ENCODE measurements around the gene GNA14.
"Not testable (repeated sequence)": the region's sequence is repeated elsewhere in the genome, so short reads cannot be mapped to it uniquely, and the experiment has no call there.

The GNA14 gene

DNA sequence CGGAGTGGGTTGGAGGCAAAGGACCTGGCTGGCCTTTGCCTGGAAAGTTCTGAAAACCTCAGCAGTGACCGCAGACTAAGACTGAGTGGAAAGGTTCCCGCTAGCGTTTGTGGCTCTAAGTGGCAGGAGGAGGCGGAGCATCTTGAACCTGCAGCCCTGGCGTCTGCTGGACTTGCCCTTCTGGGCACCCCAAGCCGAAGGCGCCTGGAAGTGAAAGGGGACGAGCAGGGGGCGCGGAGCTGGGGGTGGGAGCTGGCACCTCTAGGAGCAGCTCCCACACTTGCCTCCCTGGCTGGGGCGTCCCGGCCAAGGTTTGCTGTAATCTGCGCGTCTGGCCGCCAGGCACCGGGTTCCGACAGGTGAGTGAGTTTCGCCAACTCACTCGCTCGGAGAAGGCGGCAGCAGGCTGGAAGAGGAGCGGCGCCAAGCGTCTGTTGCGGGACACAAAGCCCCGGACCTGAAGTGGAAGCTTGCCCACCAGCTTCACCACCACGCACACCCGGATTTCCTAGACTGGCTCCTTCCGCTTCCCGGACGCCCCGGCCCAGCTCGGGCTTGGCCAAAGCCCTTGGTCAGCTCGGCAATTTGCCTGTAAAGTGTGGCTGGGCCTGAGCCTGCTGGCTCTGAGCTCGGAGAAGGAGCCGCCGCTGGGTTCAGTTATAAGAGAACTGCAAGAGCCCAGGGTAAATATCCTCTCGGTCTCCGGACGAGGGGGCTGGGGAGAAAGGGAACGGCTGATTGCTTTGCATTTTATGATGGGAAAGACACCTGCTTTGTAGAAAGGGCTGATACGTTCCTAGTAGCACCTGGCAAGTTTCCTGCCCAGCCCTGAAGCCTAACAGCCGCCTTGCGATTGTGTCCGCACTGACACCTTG lies at the start of gene GNA14:
GNA14 (minus strand) TSS at position 89 of the 875 bp plus-strand sequence. CDS start 529 bp downstream, outside the sequence.
- Mint-ChIP-seq H3K4me3 (peak within 1 kb of the TSS; percentile 73), H3K27me3 (peaks cover 49% of the 10 kb centered on the region), H3K27ac (no peak within 1 kb of the TSS), H3K9me3 (no peaks in the 10 kb centered on the region), H3K4me1 (ENCODE audit: low read depth) (peaks cover 20% of the 10 kb centered on the region), H3K36me3 (ENCODE audit: low read depth) (no peaks in the 10 kb centered on the region)

DNA sequence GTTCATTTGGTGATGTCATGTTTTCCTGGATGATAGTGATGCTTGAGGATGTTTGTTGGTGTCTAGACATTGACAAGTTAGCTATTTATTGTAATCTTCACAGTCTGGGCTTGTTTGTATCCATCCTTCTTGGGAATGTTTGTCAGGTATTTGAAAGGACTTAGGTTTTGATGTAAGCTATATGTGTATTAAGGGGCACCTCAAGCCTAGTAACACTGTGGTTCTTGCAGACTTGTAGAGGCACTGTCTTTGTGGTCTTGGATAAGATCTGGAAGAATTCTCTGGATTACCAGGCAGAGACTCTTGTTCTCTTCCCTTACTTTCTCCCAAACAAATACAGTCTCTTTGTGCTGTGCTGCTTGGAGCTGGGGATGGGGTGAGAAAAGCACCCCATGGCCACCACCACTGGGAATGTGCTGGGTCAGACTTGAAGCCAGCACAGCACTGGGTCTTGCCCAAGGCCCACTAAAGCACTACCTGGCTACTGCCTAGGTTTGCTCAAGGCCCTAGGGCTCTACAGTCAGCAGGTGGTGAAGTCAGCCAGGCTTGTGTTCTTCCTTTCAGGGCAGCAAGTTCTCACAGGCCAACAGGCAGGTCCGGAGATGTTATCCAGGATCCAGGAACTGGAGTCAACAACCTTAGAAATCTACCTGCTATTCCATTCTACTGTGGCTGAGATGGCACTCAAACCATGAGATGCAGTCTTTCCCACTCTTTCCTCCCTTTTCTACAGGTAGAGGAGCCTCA lies 49.3 kb upstream of the GNA14 start:
- Mint-ChIP-seq H3K36me3 (ENCODE audit: low read depth) (no peaks in the 10 kb centered on the region), H3K4me3 (no peak overlapping the region), H3K4me1 (ENCODE audit: low read depth) (no peaks in the 10 kb centered on the region), H3K27me3 (peaks cover 7% of the 10 kb centered on the region), H3K9me3 (peaks cover 13% of the 10 kb centered on the region), H3K27ac (no peak overlapping the region)

DNA sequence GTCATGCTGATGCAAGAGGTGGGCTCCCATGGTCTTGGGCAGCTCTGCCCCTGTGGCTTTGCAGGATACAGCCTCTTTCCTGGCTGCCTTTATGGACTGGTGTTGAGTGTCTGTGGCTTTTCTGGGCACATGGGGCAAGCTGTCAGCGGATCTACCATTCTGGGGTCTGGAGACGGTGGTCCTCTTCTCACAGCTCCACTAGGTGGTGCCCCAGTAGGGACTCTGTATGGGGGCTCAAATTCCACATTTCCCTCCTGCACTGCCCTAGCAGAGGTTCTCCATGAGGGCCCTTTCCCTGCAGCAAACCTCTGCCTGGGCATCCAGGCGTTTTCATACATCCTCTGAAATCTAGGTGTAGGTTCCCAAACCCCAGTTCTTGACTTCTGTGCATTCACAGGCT lies 42.6 kb upstream of the GNA14 start:
- H3K27me3 Mint-ChIP-seq; H3K4me3 Mint-ChIP-seq; H3K27ac Mint-ChIP-seq; H3K36me3 Mint-ChIP-seq (ENCODE audit: low read depth); H3K4me1 Mint-ChIP-seq (ENCODE audit: low read depth); H3K9me3 Mint-ChIP-seq: not testable (repeated sequence)

DNA sequence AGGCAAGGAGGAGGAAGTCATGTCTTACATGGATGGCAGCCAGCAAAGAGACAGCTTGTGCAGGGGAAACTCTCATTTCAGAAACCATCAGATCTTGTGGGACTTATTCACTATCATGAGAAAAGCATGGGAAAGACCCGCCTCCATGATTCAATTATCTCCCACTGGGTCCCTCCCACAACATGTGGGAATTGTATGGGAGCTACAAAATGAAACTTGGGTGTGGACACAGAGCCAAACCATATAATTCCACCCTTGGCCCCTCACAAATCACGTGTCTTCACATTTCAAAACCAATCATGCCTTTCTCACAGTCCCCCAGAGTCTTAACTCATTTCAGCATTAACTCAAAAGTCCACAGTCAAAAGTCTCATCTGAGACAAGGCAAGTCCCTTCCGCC lies 42.0 kb upstream of the GNA14 start:
- not testable (repeated sequence) for H3K27me3 Mint-ChIP-seq; H3K9me3 Mint-ChIP-seq; H3K36me3 Mint-ChIP-seq (ENCODE audit: low read depth); H3K27ac Mint-ChIP-seq; H3K4me1 Mint-ChIP-seq (ENCODE audit: low read depth); H3K4me3 Mint-ChIP-seq

DNA sequence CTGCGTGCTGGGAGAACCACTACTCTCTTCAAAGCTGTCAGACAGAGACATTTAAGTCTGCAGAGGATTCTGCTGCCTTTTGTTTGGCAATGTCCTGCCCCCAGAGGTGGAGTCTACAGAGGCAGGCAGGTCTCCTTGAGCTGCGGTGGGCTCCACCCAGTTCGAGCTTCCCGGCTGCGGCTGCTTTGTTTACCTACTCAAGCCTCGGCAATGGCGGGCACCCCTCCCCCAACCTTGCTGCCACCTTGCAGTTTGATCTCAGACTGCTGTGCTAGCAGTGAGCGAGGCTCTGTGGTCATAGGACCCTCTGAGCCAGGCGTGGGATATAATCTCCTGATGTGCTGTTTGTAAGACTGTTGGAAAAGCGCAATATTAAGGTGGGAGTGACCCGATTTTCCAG lies 39.6 kb upstream of the GNA14 start:
- H3K36me3 Mint-ChIP-seq (ENCODE audit: low read depth); H3K9me3 Mint-ChIP-seq; H3K4me1 Mint-ChIP-seq (ENCODE audit: low read depth); H3K27me3 Mint-ChIP-seq; H3K4me3 Mint-ChIP-seq; H3K27ac Mint-ChIP-seq: not testable (repeated sequence)

DNA sequence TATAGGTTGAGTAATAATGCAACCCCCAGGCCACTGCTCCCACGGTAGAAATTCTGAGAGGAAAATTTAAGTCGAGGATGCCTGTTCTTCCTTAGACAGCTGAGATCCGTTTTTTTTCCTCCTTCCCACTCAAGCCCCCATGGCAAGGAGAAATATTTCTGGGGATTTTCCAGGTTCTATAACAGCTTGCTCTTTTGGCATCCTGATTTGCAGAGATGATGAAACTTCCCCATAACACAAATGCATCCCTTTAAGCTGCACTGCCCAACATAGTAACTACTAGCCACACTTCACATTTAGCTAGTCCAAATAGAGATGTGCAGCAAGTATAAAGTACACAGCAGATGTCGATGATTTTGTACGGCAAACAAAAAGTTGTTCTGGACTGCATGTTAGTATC lies 32.5 kb upstream of the GNA14 start:
- H3K27ac Mint-ChIP-seq, result no peak overlapping the region
- H3K4me1 Mint-ChIP-seq (ENCODE audit: low read depth), result no peaks in the 10 kb centered on the region
- H3K9me3 Mint-ChIP-seq, result no peaks in the 10 kb centered on the region
- no peak overlapping the region for H3K4me3 Mint-ChIP-seq
- no peaks in the 10 kb centered on the region for H3K27me3 Mint-ChIP-seq
- no peaks in the 10 kb centered on the region for H3K36me3 Mint-ChIP-seq (ENCODE audit: low read depth)

DNA sequence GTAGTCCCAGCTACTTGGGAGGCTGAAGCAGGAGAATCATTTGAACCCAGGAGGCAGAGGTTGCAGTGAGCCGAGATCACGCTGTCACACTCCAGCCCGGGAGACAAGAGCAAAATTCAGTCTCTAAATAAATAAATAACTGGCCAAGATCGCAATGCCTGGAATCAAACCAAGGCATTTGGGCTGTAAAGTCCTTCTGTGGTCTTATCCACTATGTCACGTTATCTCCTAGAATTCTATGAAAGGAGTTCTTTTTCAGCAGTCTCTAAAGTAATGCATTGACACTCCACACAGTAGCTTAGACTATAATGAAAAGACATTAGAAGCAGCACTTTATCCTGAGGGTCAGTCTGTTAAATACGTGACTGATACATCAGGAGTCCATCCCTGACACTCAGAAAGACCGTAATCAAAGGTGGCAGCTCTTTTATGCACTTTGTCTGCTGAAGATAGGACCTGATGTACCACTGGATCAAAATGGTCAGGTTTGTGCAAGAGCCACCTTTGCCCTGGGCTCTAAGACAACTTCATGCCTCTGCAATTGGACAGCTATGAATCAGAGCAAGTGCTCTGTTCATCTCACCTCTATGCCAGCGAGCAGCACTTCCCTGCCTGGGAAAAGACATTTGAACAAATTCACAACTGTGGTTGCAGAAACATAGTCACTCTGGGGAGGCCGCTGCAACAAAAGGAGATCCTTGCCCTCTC lies 31.7 kb upstream of the GNA14 start:
- Mint-ChIP-seq H3K9me3 (no peaks in the 10 kb centered on the region), H3K4me3 (no peak overlapping the region), H3K4me1 (ENCODE audit: low read depth) (no peaks in the 10 kb centered on the region), H3K27me3 (no peaks in the 10 kb centered on the region), H3K36me3 (ENCODE audit: low read depth) (no peaks in the 10 kb centered on the region), H3K27ac (no peak overlapping the region)

DNA sequence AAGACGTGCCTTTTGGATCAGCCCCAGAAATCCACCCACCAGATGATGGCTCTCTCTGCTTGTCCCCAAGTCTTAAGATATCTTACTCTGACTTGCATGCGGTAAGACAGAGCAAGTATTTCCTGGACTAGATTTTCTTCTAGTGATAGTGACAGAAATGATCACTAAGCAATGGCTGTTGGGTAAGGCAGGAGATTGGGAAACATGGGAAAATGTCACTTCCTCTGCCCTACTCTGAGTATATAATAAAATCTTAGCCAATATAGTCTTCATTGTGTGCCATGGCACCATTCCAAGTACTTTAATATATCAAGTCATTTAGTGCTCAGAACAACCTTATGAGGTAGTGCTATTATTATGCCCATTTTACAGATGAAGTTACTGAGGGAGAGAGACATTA lies 31.0 kb upstream of the GNA14 start:
- Mint-ChIP-seq H3K4me3 (no peak overlapping the region), H3K27me3 (no peaks in the 10 kb centered on the region), H3K36me3 (ENCODE audit: low read depth) (no peaks in the 10 kb centered on the region), H3K4me1 (ENCODE audit: low read depth) (no peaks in the 10 kb centered on the region), H3K9me3 (no peaks in the 10 kb centered on the region), H3K27ac (no peak overlapping the region)

DNA sequence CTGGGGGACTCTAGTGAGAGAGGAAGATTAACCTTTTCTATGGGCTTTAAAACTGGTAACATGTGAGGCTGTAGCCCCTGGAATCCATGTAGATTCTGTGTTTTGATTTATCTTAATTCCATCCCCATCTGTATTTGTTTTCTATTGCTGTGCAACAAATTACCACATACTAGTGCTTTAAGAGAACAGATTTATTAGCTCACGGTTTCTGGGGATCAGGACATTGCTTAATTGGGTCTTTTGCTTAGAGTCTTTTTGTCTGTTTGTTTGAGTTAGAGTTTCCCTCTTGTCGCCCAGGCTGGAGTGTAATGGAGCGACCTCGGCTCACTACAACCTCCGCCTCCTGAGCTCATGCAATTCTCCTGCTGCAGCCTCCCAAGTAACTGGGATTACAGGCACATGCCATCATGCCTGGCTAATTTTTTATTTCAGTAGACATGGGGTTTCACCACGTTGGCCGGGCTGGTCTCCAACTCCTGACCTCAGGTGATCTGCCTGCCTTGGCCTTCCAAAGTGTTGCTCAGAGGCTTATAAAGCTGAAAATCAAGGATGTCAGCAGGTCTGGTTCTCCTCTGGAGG lies 29.9 kb upstream of the GNA14 start:
- Mint-ChIP-seq H3K27ac (no peak overlapping the region), H3K4me1 (ENCODE audit: low read depth) (no peaks in the 10 kb centered on the region), H3K4me3 (no peak overlapping the region), H3K9me3 (no peaks in the 10 kb centered on the region), H3K27me3 (no peaks in the 10 kb centered on the region), H3K36me3 (ENCODE audit: low read depth) (no peaks in the 10 kb centered on the region)

DNA sequence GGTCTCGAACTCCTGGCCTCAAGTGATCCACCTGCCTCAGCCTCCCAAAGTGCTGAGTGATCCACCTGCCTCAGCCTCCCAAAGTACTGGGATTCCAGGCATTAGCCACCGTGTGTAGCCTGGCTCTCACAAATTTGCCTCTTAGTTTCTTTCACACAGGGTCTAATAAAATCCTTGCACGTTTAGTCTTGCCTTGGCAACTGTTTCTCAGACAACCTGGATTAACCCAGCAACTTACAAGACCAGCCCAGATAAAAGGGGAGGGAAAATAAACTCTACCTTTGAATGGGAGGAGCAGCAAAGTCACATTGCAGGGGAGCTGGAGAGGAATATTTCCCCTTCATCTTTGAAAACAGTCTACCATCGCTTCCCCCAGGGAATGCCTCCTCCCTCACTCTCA lies 29.3 kb upstream of the GNA14 start:
- Mint-ChIP-seq H3K36me3 (ENCODE audit: low read depth) (no peaks in the 10 kb centered on the region), H3K9me3 (no peaks in the 10 kb centered on the region), H3K4me3 (no peak overlapping the region), H3K4me1 (ENCODE audit: low read depth) (no peaks in the 10 kb centered on the region), H3K27ac (no peak overlapping the region), H3K27me3 (no peaks in the 10 kb centered on the region)

DNA sequence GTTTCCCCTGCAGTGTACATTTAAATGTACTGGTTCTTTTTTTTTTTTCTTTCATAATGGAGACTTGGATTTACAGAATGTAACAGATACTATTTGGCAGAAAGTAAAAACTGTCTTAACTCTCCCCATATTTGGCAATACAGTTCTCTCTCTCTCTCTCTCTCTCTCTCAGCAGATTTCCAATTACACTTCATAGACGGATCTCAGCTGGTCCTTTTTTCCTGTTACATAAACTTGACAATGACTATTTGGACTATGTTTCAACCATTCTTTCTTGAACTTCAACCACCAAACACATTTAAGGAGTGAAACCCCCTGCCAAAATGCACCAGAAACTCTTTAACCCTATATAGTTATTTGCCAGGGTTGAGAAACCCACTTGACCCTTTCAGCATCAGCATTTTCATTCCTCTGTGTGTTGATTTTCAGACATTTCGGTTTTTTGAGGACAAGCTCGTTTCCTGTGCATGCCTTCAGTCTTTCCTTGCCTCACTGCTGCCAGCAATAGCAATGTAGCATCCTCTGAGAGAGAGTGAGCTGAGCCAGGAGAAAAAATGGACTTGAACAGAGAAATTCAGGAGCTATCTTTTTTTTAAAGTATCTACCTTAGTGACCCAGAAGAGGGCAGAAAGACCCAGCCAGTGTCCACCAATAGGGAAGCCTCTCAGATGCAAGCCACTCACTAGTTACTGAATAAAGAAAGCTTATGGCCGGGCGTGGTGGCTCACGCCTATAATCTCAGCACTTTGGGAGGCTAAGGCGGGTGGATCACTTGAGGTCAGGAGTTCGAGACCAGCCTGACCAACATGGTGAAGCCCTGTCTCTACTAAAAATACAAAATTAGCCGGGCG lies 26.0 kb upstream of the GNA14 start:
- H3K9me3 Mint-ChIP-seq, result no peaks in the 10 kb centered on the region
- H3K27me3 Mint-ChIP-seq, result no peaks in the 10 kb centered on the region
- no peaks in the 10 kb centered on the region for H3K36me3 Mint-ChIP-seq (ENCODE audit: low read depth)
- H3K27ac Mint-ChIP-seq, result no peak overlapping the region
- H3K4me1 Mint-ChIP-seq (ENCODE audit: low read depth), result no peaks in the 10 kb centered on the region
- H3K4me3 Mint-ChIP-seq, result no peak overlapping the region

DNA sequence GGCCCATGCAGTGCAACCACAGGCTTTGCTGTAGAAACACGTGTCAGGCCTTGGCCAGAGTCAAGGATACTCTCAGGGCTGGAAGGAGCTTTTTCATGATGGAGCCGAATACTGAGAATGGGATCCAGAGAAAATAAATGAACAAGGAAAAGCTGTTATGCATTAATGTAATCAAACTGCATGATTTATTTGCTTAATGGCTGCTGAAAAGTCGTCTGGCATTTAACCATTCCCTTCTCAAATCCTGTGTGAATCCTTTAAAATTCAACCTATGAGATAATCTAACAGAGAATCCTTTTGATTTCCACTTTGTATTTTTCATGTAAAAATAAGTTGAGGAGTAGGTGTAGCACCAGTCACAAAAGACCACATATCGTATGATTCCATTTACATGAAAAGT lies 24.1 kb upstream of the GNA14 start:
- Mint-ChIP-seq H3K4me1 (ENCODE audit: low read depth) (no peaks in the 10 kb centered on the region), H3K9me3 (no peaks in the 10 kb centered on the region), H3K4me3 (no peak overlapping the region), H3K27ac (no peak overlapping the region), H3K27me3 (no peaks in the 10 kb centered on the region), H3K36me3 (ENCODE audit: low read depth) (no peaks in the 10 kb centered on the region)

DNA sequence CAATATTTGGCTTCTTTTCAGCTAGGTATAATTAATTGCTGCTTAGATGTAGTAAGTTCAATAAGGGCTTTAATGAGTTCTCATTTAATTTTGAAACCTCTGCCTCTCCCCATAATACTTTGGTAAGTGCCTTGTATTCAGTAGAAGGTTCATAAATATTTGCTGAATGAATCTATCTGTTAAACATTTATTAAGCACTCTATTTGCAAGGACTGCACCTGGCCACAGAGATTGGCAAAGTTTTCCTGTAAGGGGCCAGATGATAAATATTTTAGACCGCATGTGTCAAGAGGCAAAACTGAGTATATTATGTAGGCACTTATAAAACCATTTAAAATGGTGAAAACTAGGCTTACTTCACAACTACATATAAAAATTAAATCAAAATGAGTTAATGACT lies 19.0 kb upstream of the GNA14 start:
- H3K4me3 Mint-ChIP-seq, result no peak overlapping the region
- H3K9me3 Mint-ChIP-seq, result no peaks in the 10 kb centered on the region
- no peak overlapping the region for H3K27ac Mint-ChIP-seq
- no peaks in the 10 kb centered on the region for H3K36me3 Mint-ChIP-seq (ENCODE audit: low read depth)
- H3K4me1 Mint-ChIP-seq (ENCODE audit: low read depth), result no peaks in the 10 kb centered on the region
- H3K27me3 Mint-ChIP-seq, result no peaks in the 10 kb centered on the region

DNA sequence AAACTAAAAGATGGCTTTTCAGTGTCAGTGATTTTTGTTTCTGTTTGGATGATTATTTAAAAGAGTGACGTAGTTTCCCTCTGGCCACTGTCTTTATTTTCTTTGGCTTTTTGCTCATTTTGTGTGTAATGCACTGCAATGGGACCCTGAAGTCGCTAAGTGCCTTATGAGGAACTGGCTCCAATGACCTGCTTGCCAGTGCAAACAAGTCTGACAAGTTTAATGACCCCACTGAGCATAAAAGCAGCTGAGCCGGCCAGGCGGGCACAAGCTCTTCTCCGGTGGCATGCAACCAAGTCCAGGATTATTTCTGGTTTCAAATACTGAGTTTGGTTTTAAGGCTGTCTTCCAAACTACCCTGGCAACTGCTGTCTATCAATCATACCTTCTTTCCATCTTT lies 15.6 kb upstream of the GNA14 start:
- H3K36me3 Mint-ChIP-seq (ENCODE audit: low read depth), result no peaks in the 10 kb centered on the region
- H3K27me3 Mint-ChIP-seq, result no peaks in the 10 kb centered on the region
- H3K4me1 Mint-ChIP-seq (ENCODE audit: low read depth), result no peaks in the 10 kb centered on the region
- no peak overlapping the region for H3K27ac Mint-ChIP-seq
- no peaks in the 10 kb centered on the region for H3K9me3 Mint-ChIP-seq
- H3K4me3 Mint-ChIP-seq, result no peak overlapping the region
